ENCODE measurements around the gene HSD17B12.

Gene HSD17B12

DNA sequence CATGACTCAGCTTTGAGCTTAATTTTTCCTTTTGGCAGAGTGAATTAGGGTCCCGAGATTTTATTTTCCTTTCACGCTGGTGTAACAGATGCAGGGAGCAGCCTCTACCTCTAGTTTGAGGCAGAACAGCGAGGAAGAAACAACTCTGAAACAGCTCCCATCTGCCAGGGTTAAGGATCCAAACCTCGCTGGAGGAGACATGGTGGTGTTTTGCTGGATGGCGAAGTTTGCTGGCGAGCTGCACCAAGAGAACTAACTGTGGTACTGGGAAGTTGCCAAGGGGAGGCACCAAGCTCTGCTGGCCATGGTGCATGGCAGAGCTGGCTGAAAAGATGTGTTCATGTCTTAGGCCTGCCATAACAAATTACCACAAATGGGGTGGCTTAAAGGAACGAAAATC lies 192.5 kb downstream of the HSD17B12 start:
- ATAC-seq (ENCODE audit: insufficient read depth, low read depth) (no peak), DNase-seq (no peak)
- TF ChIP-seq, protein P1, sequence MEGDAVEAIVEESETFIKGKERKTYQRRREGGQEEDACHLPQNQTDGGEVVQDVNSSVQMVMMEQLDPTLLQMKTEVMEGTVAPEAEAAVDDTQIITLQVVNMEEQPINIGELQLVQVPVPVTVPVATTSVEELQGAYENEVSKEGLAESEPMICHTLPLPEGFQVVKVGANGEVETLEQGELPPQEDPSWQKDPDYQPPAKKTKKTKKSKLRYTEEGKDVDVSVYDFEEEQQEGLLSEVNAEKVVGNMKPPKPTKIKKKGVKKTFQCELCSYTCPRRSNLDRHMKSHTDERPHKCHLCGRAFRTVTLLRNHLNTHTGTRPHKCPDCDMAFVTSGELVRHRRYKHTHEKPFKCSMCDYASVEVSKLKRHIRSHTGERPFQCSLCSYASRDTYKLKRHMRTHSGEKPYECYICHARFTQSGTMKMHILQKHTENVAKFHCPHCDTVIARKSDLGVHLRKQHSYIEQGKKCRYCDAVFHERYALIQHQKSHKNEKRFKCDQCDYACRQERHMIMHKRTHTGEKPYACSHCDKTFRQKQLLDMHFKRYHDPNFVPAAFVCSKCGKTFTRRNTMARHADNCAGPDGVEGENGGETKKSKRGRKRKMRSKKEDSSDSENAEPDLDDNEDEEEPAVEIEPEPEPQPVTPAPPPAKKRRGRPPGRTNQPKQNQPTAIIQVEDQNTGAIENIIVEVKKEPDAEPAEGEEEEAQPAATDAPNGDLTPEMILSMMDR (IDR thresholded peaks at IDR 0.05; ENCODE audit: borderline replicate concordance, extremely low read depth, low read length, poor library complexity, severe bottlenecking) = no peak
- no peak for TF ChIP-seq EZH2 (IDR thresholded peaks at IDR 0.05; ENCODE audit: borderline replicate concordance, low read depth, low read length, severe bottlenecking)
- Histone ChIP-seq H3K79me2 (ENCODE audit: insufficient read depth, low read length) (no peaks in the 10 kb centered on the region), H3K9me3 (ENCODE audit: insufficient read depth, low read length, severe bottlenecking) (no peaks in the 10 kb centered on the region), H3K36me3 (ENCODE audit: insufficient read depth, low read length) (no peaks in the 10 kb centered on the region), H3K4me1 (ENCODE audit: insufficient read depth, low read length) (peaks cover 18% of the 10 kb centered on the region), H3K9ac (ENCODE audit: low read depth, low read length) (no peak overlapping the region), H3K4me2 (ENCODE audit: insufficient read depth, low read length) (no peak overlapping the region), H3K27me3 (ENCODE audit: insufficient read depth, low read length, poor library complexity) (no peaks in the 10 kb centered on the region), H3K4me3 (ENCODE audit: low read depth in 1 of 2, low read length in 2 of 2) (no peak overlapping the region), H4K20me1 (ENCODE audit: insufficient read depth, low read length) (no peaks in the 10 kb centered on the region), H2AFZ (ENCODE audit: low read depth, low read length) (no peak overlapping the region), H3K27ac (ENCODE audit: low read length) (no peak overlapping the region)

DNA sequence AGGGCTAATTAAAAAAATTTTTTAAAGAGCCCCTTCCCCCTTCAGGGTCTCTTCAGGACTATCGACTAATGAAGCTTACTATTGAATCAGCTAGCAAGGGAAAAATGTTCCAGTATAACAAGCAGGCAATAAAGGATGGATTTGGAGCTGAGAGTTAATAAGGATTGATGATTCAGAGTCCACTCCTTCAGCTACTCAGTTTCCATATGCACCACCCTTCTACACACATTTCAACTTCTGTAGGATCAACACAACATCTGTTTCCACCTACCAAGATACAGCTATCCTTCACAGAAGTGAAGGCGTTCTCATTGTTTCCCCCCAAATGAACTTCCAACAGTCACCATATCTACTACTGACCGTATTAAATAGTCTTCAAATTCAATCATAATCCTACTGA lies 193.5 kb downstream of the HSD17B12 start:
- Histone ChIP-seq H3K4me1 (ENCODE audit: insufficient read depth, low read length) (peaks cover 7% of the 10 kb centered on the region), H3K27me3 (ENCODE audit: insufficient read depth, low read length, poor library complexity) (no peaks in the 10 kb centered on the region), H3K4me2 (ENCODE audit: insufficient read depth, low read length) (no peak overlapping the region), H2AFZ (ENCODE audit: low read depth, low read length) (no peak overlapping the region), H3K36me3 (ENCODE audit: insufficient read depth, low read length) (no peaks in the 10 kb centered on the region), H3K9ac (ENCODE audit: low read depth, low read length) (no peak overlapping the region), H3K4me3 (ENCODE audit: low read depth in 1 of 2, low read length in 2 of 2) (no peak overlapping the region), H3K79me2 (ENCODE audit: insufficient read depth, low read length) (no peaks in the 10 kb centered on the region), H3K27ac (ENCODE audit: low read length) (no peak overlapping the region), H4K20me1 (ENCODE audit: insufficient read depth, low read length) (no peaks in the 10 kb centered on the region), H3K9me3 (ENCODE audit: insufficient read depth, low read length, severe bottlenecking) (no peaks in the 10 kb centered on the region)
- no peak for TF ChIP-seq EZH2 (IDR thresholded peaks at IDR 0.05; ENCODE audit: borderline replicate concordance, low read depth, low read length, severe bottlenecking)
- TF ChIP-seq, protein P1 (IDR thresholded peaks at IDR 0.05; ENCODE audit: borderline replicate concordance, extremely low read depth, low read length, poor library complexity, severe bottlenecking) = no peak
- no peak for DNase-seq
- no peak for ATAC-seq (ENCODE audit: insufficient read depth, low read depth)

GRCh38 chr11:43874738-43875137 lies 194.2 kb downstream of the HSD17B12 start:
- no peaks in the 10 kb centered on the region for H3K27me3 ChIP-seq (ENCODE audit: insufficient read depth, low read length, poor library complexity)
- H3K36me3 ChIP-seq (ENCODE audit: insufficient read depth, low read length) = no peaks in the 10 kb centered on the region
- H4K20me1 ChIP-seq (ENCODE audit: insufficient read depth, low read length) = no peaks in the 10 kb centered on the region
- no peaks in the 10 kb centered on the region for H3K9me3 ChIP-seq (ENCODE audit: insufficient read depth, low read length, severe bottlenecking)
- no peak overlapping the region for H2AFZ ChIP-seq (ENCODE audit: low read depth, low read length)
- H3K4me3 ChIP-seq (ENCODE audit: low read depth in 1 of 2, low read length in 2 of 2) = no peak overlapping the region
- no peak overlapping the region for H3K4me2 ChIP-seq (ENCODE audit: insufficient read depth, low read length)
- DNase-seq (no peak), ATAC-seq (ENCODE audit: insufficient read depth, low read depth) (no peak)
- 0 out of 2 replicates have a peak, but pooled peaks cover under 1% of the 10 kb centered on the region for H3K4me1 ChIP-seq (ENCODE audit: insufficient read depth, low read length)
- H3K27ac ChIP-seq (ENCODE audit: low read length) = no peak overlapping the region
- TF ChIP-seq, protein P1 (IDR thresholded peaks at IDR 0.05; ENCODE audit: borderline replicate concordance, extremely low read depth, low read length, poor library complexity, severe bottlenecking) = no peak
- TF ChIP-seq EZH2 (IDR thresholded peaks at IDR 0.05; ENCODE audit: borderline replicate concordance, low read depth, low read length, severe bottlenecking) = no peak
- no peaks in the 10 kb centered on the region for H3K79me2 ChIP-seq (ENCODE audit: insufficient read depth, low read length)
- H3K9ac ChIP-seq (ENCODE audit: low read depth, low read length) = no peak overlapping the region

Measured in DND-41 (cell line).